Medulla oblongata (tissue), 1 donor: ENCODE measurements around the gene AHNAK2.
"Not testable (repeated sequence)": the region's sequence is repeated elsewhere in the genome, so short reads cannot be mapped to it uniquely, and the experiment has no call there.

Source experiments
- DNase-seq: peaks from one replicate; pipeline ENCODE4 v3.0.0-alpha.2; 2015; ENCODE audit errors: extremely low spot score

AHNAK2 gene

GRCh38 chr14:104977681-104978653 is at the start of gene AHNAK2:
Gene AHNAK2 (minus strand): TSS chr14:104978374. CDS start chr14:104978237, 137 bp downstream.
- peak; percentile 37 for DNase-seq

- DNase-seq: not testable (repeated sequence)
These were observed 49.5 kb upstream of the AHNAK2 start for GRCh38 chr14:105027718-105028117.

- no peak for DNase-seq
These were observed 48.8 kb upstream of the AHNAK2 start for GRCh38 chr14:105026802-105027563.

GRCh38 chr14:105026033-105026785 is 48.0 kb upstream of the AHNAK2 start:
- no peak for DNase-seq

- DNase-seq: no peak
These were observed 47.3 kb upstream of the AHNAK2 start for GRCh38 chr14:105025429-105025828.

- DNase-seq: no peak
These were observed 45.8 kb upstream of the AHNAK2 start for GRCh38 chr14:105023791-105024480.

- DNase-seq: no peak
These were observed 45.0 kb upstream of the AHNAK2 start for GRCh38 chr14:105023144-105023543.

GRCh38 chr14:105022276-105022670 is 44.1 kb upstream of the AHNAK2 start:
- DNase-seq: no peak

GRCh38 chr14:105021656-105022275 is 43.6 kb upstream of the AHNAK2 start:
- no peak for DNase-seq

GRCh38 chr14:105020815-105021655 is 42.9 kb upstream of the AHNAK2 start, which contains the start of gene CDCA4:
Gene CDCA4 (minus strand): TSS chr14:105021083. CDS start chr14:105011929, 9,154 bp downstream.
- peak; percentile 98 for DNase-seq

- DNase-seq: no peak
These were observed 42.0 kb upstream of the AHNAK2 start for GRCh38 chr14:105019861-105020814.

GRCh38 chr14:105018414-105018813 is 40.2 kb upstream of the AHNAK2 start:
- DNase-seq: no peak

GRCh38 chr14:105015905-105016304 is 37.7 kb upstream of the AHNAK2 start:
- DNase-seq: no peak

- no peak for DNase-seq
These were observed 37.1 kb upstream of the AHNAK2 start for GRCh38 chr14:105015242-105015641.

GRCh38 chr14:105014631-105015030 is 36.5 kb upstream of the AHNAK2 start:
- no peak for DNase-seq

- no peak for DNase-seq
These were observed 35.9 kb upstream of the AHNAK2 start for GRCh38 chr14:105014032-105014431.

GRCh38 chr14:105013150-105013785 is 35.1 kb upstream of the AHNAK2 start:
- peak; percentile 47 for DNase-seq
